ENCODE data around the gene TMEM182.

TMEM182 gene

GRCh38 chr2:102761763-102762162 is at the start of gene TMEM182:
Gene TMEM182, plus strand, starts transcription at chr2:102762031. Its CDS starts 187 bp downstream, at chr2:102762218.
- DNase-seq (ENCODE audit: low read depth in 3 of 3): no peak

GRCh38 chr2:102717308-102718018 is 44.4 kb upstream of the TMEM182 start:
- DNase-seq (ENCODE audit: low read depth in 3 of 3): no peak

- DNase-seq (ENCODE audit: low read depth in 3 of 3): no peak
These were observed 43.2 kb upstream of the TMEM182 start for GRCh38 chr2:102718387-102719316.

- DNase-seq (ENCODE audit: low read depth in 3 of 3): no peak
These were observed 37.8 kb upstream of the TMEM182 start for GRCh38 chr2:102724016-102724490.

- DNase-seq (ENCODE audit: low read depth in 3 of 3): no peak
These were observed 37.3 kb upstream of the TMEM182 start for GRCh38 chr2:102724553-102724952.

- no peak for DNase-seq (ENCODE audit: low read depth in 3 of 3)
These were observed 35.4 kb upstream of the TMEM182 start for GRCh38 chr2:102726128-102727087.

GRCh38 chr2:102735416-102736109 is 26.3 kb upstream of the TMEM182 start:
- DNase-seq (ENCODE audit: low read depth in 3 of 3): no peak

- DNase-seq (ENCODE audit: low read depth in 3 of 3): no peak
These were observed 25.8 kb upstream of the TMEM182 start for GRCh38 chr2:102736110-102736409.

GRCh38 chr2:102736410-102737409 is 25.1 kb upstream of the TMEM182 start:
- DNase-seq (ENCODE audit: low read depth in 3 of 3): peak; percentile 75 to 88 (median 78)

GRCh38 chr2:102737431-102737830 is 24.4 kb upstream of the TMEM182 start:
- no peak for DNase-seq (ENCODE audit: low read depth in 3 of 3)

GRCh38 chr2:102743259-102743658 is 18.6 kb upstream of the TMEM182 start:
- DNase-seq (ENCODE audit: low read depth in 3 of 3): no peak

GRCh38 chr2:102748107-102748506 is 13.7 kb upstream of the TMEM182 start:
- no peak for DNase-seq (ENCODE audit: low read depth in 3 of 3)

GRCh38 chr2:102749938-102750337 is 11.9 kb upstream of the TMEM182 start:
- no peak for DNase-seq (ENCODE audit: low read depth in 3 of 3)

- DNase-seq (ENCODE audit: low read depth in 3 of 3): no peak
These were observed 8.2 kb upstream of the TMEM182 start for GRCh38 chr2:102753563-102754159.

- no peak for DNase-seq (ENCODE audit: low read depth in 3 of 3)
These were observed 7.2 kb upstream of the TMEM182 start for GRCh38 chr2:102754456-102755145.

GRCh38 chr2:102755284-102755683 is 6.5 kb upstream of the TMEM182 start:
- no peak for DNase-seq (ENCODE audit: low read depth in 3 of 3)

- DNase-seq (ENCODE audit: low read depth in 3 of 3): no peak
These were observed 3.4 kb upstream of the TMEM182 start for GRCh38 chr2:102758439-102758838.

GRCh38 chr2:102764083-102764482 is 2.3 kb downstream of the TMEM182 start:
- DNase-seq (ENCODE audit: low read depth in 3 of 3): no peak

GRCh38 chr2:102765061-102765460 is 3.2 kb downstream of the TMEM182 start:
- DNase-seq (ENCODE audit: low read depth in 3 of 3): no peak
